Pancreas (tissue), 10 donors: ENCODE data around the gene SPTLC1. TPM values are rescaled to one million over a fixed set of nuclear protein-coding genes. Genes with fewer than 3 reads are reported as not detected.

ENCODE experiments used
- ATAC-seq, 4 donors: fragments of 200-7000 bp; cut with Tn5 transposase; one replicate each; pipeline versions ENCODE4 v1.8.0 to v1.9.1; 2020; ENCODE audit warnings: mild to moderate bottlenecking in 4 of 4, moderate library complexity in 4 of 4
- DNase-seq, 6 donors: peaks; one replicate each; pipeline ENCODE4 v3.0.0-alpha.2; 2020
- FAIRE-seq: peaks from 2 replicates; lab custom pipeline; 2012; peaks lifted over from hg19 to GRCh38; lab: Jason Lieb, UNC
- H3K27ac ChIP-seq, 4 donors: fragments of 200-600 bp; sonication (generic); 1 replicate in 3 of 4; 2 replicates in 1 of 4; pipeline versions ENCODE4 v1.5.0 to v1.8.0; 2020
- H3K27me3 ChIP-seq, 4 donors: fragments of 200-600 bp; one replicate each; pipeline ENCODE4 v1.8.0; 2021
- H3K36me3 ChIP-seq, 3 donors: fragments of 200-600 bp; sonication (generic) in 1 of 3; one replicate each; pipeline versions ENCODE4 v1.5.0 to v1.8.0; 2020 to 2021
- H3K4me1 ChIP-seq, 3 donors: fragments of 200-600 bp; one replicate each; pipeline ENCODE4 v1.8.0; 2021
- H3K4me3 ChIP-seq, 4 donors: fragments of 200-600 bp; sonication (generic) in 2 of 4; one replicate each; pipeline versions ENCODE4 v1.5.0 to v1.8.0; 2020 to 2021
- H3K9me3 ChIP-seq, 4 donors: fragments of 200-600 bp; one replicate each; pipeline ENCODE4 v1.8.0; 2021
- CTCF ChIP-seq, 4 donors: fragments of 200-600 bp; sonication (generic) in 3 of 4; IDR thresholded peaks; one replicate each; pipeline versions ENCODE4 v1.5.0 to v1.8.0; 2021; ENCODE audit warnings: antibody characterized with exemption in 4 of 4
- WGBS, 2 donors: extraction: QIAGEN DNeasy Blood & Tissue Kit; methylation state at CpG; one replicate each; pipeline ENCODE4 v1.1.7; 2013; 5-methylcytosine and 5-hydroxymethylcytosine counted together
- intact Hi-C, 3 donors: fragments of 100-400 bp; cut with DNase I; formaldehyde crosslinking; loops; one replicate each; pipeline versions ENCODE4 v1.11.1 to v1.14.2; 2022
- polyA plus RNA-seq, 2 donors: library from polyadenylated mRNA; stranded (reverse); fragments of 200-250 nt; gene quantifications; one replicate each; pipeline ENCODE4 v1.2.3, GENCODE V29; 2013
- total RNA-seq, 6 donors: library from RNA; stranded (reverse); fragmentation: NEBNext Ultra II Directional in 4 of 6; extraction: Animal tissue kit (Norgen Biotek cat#: 25700) in 4 of 6; gene quantifications; one replicate each; pipeline versions ENCODE4 v1.2.1 to v1.2.4, GENCODE V29; 2021 to 2023
- donor health status: healthy with polysubstance abuse.
- donor health status: DM: no; HTN: no; CAD: no; lungs with moderate emphysema.
- donor health status: DM: no; HTN: no; CAD: no.
- donor health status: control.
- donor health status: control.
- donor health status: Bipolar disorder and iron deficiency.
- donor health status: DM: yes; HTN: yes; CAD: no.
- donor health status: DM: no; HTN: no; CAD: no.
- donor health status: DM: no; HTN: no; CAD: no.
- donor health status: DM: yes; HTN: yes; CAD: no.

SPTLC1 gene
- total and polyA plus RNA-seq, 8 donors: 13.0 to 36.0 (median 25.0) TPM

GRCh38 chr9:92042260-92042659, 73.0 kb downstream of the SPTLC1 start:
- intact Hi-C loops: no loop called here
- WGBS, 2 donors: 96 to 100% methylated on average over 1 of the region's 1 CpG
- ATAC-seq (no peak), FAIRE-seq (no peak), DNase-seq (no peak)
- no peaks in the 10 kb centered on the region for H3K9me3 ChIP-seq
- H3K27me3 ChIP-seq: no peaks in the 10 kb centered on the region
- H3K27ac ChIP-seq: no peak overlapping the region
- no peaks in the 10 kb centered on the region for H3K4me1 ChIP-seq
- no peak for TF ChIP-seq CTCF (IDR thresholded peaks at IDR 0.05)
- H3K36me3 ChIP-seq: peaks cover 0 to 56% (median 20%) of the 10 kb centered on the region in 3 donors
- no peak overlapping the region for H3K4me3 ChIP-seq

- no peak overlapping the region for H3K4me3 ChIP-seq
- H3K27ac ChIP-seq: no peak overlapping the region
- DNase-seq (no peak), FAIRE-seq (no peak), ATAC-seq (no peak)
- no peaks in the 10 kb centered on the region for H3K27me3 ChIP-seq
- peaks cover 0 to 50% (median 7%) of the 10 kb centered on the region in 3 donors for H3K36me3 ChIP-seq
- WGBS, 2 donors: 82 to 88% methylated on average over 2 of the region's 2 CpGs
- H3K4me1 ChIP-seq: no peaks in the 10 kb centered on the region
- H3K9me3 ChIP-seq: no peaks in the 10 kb centered on the region
- no peak for TF ChIP-seq CTCF (IDR thresholded peaks at IDR 0.05)
- intact Hi-C loops: no loop called here
These were observed 78.5 kb downstream of the SPTLC1 start for GRCh38 chr9:92036756-92037155.

- Histone ChIP-seq H3K27ac (no peak overlapping the region), H3K36me3 (peaks cover 0 to 50% (median 7%) of the 10 kb centered on the region in 3 donors), H3K27me3 (no peaks in the 10 kb centered on the region), H3K4me1 (no peaks in the 10 kb centered on the region), H3K9me3 (no peaks in the 10 kb centered on the region), H3K4me3 (no peak overlapping the region)
- ATAC-seq (no peak), DNase-seq (no peak), FAIRE-seq (no peak)
- intact Hi-C loops: no loop called here
- TF ChIP-seq CTCF (IDR thresholded peaks at IDR 0.05): no peak
- WGBS, 2 donors: 92 to 96% methylated on average over 5 of the region's 5 CpGs
These were observed 78.8 kb downstream of the SPTLC1 start for GRCh38 chr9:92036411-92036746.

- FAIRE-seq (peak; percentile 83), ATAC-seq (peak in 3 of 4 donors; percentile 33 to 53 (median 43)), DNase-seq (no peak)
- peaks cover 0 to 54% (median 7%) of the 10 kb centered on the region in 3 donors for H3K36me3 ChIP-seq
- H3K4me1 ChIP-seq: no peaks in the 10 kb centered on the region
- no peak for TF ChIP-seq CTCF (IDR thresholded peaks at IDR 0.05)
- intact Hi-C loops: no loop called here
- no peak overlapping the region for H3K4me3 ChIP-seq
- WGBS, 2 donors: 91 to 92% methylated on average over 12 of the region's 12 CpGs
- no peak overlapping the region for H3K27ac ChIP-seq
- H3K27me3 ChIP-seq: no peaks in the 10 kb centered on the region
- no peaks in the 10 kb centered on the region for H3K9me3 ChIP-seq
These were observed 79.4 kb downstream of the SPTLC1 start for GRCh38 chr9:92035687-92036410.

- ATAC-seq (no peak), FAIRE-seq (no peak), DNase-seq (no peak)
- no peak for TF ChIP-seq CTCF (IDR thresholded peaks at IDR 0.05)
- Histone ChIP-seq H3K36me3 (peaks cover 0 to 54% (median 7%) of the 10 kb centered on the region in 3 donors), H3K9me3 (no peaks in the 10 kb centered on the region), H3K27me3 (no peaks in the 10 kb centered on the region), H3K4me3 (no peak overlapping the region), H3K27ac (no peak overlapping the region), H3K4me1 (no peaks in the 10 kb centered on the region)
- intact Hi-C loops: no loop called here
- WGBS, 2 donors: 74 to 80% methylated on average over 4 of the region's 4 CpGs
These were observed 80.1 kb downstream of the SPTLC1 start for GRCh38 chr9:92035146-92035545.
